GM21367 (cell line): Measurements from ENCODE around the gene ADCY3.
"Not testable (repeated sequence)": the region's sequence is repeated elsewhere in the genome, so short reads cannot be mapped to it uniquely, and the experiment has no call there.

ENCODE experiments used
- ATAC-seq: cut with Tn5 transposase; IDR thresholded peaks from one replicate; pipeline ENCODE4 v1.9.1; 2021; ENCODE audit not compliant: unreplicated experiment

The ADCY3 gene

DNA sequence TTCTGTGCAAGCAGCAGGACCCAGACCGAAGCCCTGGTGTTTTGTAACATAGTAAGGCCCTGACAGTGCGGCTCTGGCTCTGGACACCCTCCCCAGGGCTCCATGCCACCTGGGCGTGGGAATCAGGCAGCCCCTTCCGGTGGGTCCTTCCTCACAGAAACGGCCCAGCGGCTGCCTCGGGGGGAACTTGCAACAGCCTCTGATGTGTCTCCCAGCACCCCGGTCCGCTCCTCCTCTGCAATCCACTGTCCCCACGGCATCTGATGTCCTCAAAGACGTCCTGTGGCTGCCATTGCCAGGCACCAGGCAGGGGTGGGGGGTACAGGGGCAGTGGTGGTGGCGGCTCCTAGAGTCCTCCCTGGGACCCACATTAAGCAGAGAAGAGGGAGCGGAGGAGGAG is 68.0 kb downstream of the ADCY3 start:
- no peak for ATAC-seq

DNA sequence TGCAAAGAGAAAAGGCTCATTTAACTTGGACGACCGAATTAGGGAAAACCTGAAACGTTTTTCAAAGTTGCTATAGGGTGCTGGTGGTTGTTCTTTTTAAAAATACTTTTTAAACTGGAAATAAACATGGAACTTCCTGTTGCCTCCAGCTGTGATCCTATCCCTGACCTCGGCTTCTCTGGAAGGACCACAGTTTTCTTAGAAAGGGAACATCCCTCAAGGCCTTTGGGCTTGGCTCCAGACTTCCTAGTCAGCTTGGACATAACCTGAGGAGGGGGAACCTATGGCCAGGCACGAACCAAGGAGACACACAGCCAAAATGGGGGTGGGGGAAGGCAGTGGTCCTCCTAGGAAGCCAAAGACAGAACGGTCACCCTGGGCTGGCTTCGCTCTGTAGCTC is 69.1 kb downstream of the ADCY3 start:
- ATAC-seq: no peak

DNA sequence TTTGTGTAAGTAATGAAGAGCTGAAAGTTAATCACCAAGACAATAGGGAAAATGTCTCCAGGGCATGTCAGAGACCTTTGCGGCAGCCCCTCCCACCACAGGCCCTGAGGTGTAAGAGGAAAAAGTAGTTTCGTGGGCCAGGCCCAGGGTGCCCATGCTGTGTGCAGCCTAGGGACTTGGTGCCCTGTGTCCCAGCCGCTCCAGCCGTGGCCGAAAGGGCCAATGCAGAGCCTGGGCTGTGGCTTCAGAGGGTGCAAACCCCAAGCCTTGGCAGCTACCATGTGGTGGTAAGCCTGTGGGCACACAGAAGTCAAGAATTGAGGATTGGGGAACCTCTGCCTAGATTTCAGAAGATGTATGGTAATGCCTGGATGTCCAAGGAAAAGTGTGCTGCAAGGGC is 74.3 kb downstream of the ADCY3 start:
- no peak for ATAC-seq

DNA sequence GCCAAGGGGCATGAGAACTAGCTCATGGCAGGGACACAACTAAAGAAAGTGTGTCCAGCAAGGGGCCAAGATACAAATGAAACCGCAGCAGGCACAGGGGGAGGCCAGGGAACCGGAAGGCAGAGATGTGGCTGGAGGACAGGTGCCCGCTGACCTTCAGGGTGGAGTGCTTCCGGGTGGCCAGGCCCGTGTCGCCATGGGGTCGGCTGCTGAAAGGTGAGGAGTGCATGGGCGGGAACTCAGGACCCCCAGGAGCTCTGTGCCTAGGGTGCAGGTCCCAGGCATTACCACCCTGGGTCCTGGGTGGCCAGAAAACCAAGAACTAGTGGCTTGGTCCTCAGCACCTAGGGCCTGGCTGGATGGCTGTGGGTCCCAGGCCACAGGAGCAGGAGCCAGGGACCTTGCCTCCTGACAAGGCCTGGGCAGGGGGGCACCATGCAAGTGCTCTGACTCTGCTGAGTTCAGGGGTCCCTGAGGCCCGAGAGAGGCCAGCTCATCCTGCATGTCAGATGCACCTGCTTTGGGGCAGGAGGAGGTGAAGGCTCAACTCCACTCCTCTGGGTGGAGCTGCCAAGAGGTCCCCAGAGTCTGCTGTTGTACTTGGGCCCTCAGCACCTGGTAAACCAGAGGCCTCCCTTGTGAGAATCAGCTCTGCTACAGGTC is 75.9 kb downstream of the ADCY3 start:
- ATAC-seq: no peak

DNA sequence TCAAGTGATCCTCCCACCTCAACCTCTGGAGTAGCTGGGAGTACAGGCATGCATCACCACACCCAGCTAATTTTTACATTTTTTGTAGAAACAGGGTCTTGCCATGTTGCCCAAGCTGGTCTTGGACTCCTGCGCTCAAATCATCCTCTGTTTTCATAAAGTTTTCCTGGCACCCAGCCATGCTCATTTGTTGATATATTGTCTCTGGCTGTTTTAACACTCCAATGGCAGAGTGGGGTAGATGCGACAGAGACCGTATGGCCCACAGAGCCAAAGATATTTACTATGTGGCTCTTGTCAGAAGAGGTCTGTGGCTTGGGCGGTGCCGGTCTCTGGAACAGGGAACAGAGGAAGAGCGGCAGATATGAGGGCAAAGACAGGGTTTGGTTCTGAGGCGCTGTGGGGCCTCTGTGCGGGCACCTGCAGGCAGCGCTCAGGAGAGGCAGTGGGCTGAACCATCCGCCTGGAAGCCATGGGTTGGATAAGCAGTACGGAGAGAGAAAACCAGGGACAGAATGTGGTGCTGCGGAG is 76.6 kb downstream of the ADCY3 start:
- no peak for ATAC-seq

DNA sequence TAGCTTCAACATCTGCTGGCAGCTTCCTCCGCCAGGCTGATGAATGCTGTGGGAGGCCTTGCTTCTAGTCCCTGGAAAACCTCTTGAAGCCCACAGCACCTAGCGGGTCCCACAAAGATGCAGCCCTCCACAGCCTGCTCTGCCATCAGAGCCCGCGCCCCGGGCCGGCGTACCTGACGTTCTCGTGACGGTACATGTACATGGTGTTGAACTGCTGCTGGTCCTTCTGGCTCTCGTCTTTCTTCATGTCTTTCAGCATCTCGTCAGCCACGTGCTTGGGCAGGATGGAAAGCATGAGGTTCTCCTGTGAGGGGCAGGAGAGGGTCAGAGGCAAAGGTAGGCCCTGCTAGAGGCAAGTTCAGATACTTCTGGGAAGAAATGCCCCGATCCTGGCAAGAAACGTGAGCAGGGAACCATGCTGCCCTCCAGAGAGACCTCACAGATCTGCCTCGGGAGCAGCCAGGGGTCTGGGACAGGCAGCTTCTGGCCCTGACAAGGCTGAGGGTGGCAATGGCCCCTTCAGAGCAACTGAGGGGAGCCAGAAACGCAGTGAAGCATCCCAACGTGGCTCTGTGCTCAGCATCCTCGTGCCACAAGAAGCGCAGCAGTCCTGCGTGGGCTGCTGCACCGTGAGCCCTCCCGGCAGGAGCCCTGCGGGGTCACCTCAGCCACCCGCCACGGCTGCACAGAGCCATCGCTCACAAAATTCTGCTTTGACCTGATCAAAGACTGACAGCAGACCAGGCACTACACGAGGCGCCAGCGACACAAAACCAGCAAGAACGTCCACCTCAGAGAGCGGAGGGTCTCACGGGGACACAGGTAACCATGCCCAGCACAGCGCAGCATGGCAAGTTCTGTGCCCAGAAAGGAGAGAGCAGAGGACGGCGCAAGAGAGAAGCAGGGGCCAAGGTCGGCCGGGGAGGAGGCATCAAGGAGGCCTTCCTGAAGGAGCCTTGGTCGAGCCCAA is 77.7 kb downstream of the ADCY3 start:
- no peak for ATAC-seq

DNA sequence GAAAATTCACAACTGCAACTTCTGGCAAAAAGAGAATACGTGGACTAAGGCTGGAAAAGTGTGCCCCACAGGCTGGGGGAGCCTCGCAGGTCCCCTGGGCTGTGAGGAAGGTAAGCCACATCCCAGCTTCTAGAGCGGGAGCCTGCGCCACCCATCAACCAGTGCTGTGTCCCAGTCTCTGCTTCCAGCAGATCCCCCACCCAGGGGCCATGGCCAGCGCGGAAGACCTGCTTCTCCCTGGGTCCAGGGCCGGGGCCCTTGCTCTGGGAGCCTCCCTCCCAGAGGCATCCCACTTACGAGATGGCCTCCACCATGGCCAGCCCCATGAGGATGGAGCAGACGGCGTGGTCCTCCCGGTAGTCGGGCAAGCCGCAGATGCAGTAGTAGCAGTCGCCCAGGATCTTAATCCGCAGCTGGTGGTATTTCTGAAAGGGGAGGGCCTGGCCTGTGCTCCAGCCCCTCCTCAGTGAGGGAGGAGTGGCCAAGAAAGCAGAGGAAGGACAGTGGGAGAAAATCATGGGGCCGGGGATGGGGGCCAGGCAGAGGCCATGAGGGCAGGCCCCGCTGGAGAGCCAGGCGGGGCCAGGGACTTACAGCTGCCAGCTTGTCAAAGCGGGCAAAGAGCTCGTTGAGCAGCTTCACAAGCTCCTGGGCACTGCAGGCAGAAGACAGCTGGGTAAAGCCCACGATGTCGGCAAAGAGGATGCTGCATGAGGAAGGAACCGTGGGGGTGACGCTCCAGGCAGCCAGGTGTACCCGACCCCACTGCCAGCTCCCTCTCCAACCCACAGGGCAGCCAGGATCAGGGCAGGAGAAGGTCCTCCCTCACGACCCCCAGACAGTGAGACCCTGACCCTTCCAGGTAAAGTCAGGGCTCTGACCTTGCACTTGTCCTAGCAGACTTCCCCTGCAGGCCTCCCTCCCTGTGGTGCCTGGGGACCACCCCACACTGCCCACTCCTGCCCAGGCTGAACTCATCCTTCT is 78.8 kb downstream of the ADCY3 start:
- no peak for ATAC-seq

DNA sequence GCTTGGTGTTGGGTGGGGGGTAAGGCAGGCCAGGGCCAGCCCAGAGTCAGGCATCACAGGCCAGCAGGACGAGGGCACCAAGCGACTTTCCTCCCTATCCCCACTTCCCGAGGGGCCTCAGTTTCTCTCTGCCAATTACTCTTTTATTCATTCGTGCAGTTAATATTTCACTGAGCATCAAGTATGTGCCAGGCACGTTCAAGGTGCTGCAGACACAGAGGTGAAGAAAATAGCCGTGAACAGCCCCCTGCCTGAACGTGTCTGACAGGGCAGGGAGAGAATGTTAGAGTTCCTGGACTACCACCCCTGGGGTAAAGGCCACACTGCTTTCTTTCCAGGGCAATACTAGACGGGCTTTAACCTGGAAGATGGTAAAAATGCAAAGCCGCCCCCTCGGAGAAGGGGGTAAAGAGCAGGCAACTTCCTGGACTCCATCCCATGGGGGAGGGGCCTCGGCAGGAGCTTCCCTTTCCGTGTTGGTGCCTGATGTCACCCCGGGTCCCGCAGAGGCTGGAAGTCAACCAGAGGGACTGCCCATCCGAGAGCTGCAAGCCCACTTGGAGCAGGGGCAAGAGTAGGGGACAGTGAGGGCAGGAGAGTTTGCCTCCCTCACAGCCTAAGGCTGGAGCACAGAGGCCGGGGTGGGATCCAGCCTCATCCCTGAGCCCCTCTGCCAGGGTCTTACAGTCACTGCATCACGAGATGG is 79.7 kb downstream of the ADCY3 start:
- ATAC-seq: no peak

DNA sequence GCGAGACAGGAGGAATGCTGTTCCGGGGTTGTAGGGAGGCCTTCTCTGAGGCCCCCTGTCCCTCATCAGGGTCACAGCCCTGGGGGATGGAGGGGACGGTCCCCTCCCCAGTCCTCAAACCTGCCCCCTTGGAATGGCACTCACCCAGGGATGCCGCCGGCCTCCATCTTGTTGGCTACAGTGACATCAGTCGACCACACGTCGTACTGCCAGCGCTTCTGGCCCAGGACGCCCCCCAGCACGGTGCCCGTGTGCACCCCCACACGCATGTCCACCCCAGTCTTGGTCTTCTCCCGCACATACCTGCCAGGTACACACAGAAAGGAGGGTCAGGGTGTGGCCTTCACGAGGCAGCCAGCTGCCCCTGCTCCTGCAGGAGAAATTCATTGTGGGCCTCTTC is 80.3 kb downstream of the ADCY3 start:
- no peak for ATAC-seq

DNA sequence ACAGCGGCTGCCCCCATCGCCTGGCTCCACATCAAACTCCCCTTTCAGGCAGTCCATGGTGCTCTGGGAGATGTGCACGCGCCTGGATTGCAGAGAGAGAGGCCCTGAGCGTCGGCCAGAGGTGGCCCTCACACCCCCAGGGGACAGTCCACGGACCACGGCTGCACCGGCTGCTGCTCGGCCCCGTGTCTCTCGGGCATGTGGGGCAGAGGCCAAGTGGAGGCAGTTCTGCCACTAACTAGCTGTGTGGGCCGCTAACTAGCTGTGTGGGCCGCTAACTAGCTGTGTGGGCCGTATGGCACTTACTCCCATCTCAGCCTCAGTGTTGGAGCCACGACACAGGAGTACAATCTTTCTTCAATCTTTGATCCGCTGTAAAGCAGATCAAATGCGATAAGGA is 81.5 kb downstream of the ADCY3 start:
- ATAC-seq: no peak

DNA sequence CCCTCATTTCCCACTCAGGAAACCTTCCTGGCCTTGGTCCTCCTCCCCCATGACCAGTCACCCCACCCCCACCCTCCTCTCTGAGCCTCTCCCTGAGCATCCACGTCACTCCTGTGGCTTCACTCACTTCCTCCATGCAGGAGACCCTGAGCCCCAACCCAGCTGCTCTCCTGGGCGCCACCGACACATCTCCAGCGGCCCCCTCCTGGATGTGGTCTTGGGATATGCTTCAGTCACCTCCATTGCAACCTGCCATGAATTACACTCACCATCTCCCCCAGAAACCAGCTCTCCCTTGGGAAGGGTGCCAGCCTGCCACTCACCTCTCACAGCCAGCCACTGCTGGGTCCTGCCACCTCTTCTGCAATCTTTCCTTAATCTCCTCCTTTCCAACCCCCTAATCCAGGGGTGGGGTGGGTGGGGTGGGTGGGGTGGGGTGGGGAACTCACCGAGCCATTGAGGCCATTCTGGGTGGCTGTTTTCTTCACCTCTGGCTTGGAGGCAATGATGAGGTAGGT is 82.0 kb downstream of the ADCY3 start:
- ATAC-seq: no peak

DNA sequence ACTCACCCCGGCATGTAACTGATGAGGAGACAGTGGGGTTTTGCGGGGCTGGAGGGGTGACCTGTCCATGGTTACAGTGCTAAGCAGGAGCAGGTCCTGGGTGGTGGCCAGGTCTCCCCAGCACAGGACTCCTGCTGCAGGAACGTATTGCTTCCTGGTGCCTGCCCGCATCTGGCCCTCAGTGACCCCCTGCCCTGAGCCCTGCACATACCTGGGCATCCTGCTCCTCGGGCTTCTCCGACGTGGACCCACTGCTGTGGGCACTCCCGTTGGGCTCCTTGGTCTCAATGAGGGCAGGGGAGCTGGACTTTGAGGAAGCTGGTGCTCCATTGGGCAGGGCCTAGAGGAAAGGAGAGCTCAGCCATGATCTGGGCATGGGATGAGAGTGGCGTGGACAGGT is 83.3 kb downstream of the ADCY3 start:
- no peak for ATAC-seq

DNA sequence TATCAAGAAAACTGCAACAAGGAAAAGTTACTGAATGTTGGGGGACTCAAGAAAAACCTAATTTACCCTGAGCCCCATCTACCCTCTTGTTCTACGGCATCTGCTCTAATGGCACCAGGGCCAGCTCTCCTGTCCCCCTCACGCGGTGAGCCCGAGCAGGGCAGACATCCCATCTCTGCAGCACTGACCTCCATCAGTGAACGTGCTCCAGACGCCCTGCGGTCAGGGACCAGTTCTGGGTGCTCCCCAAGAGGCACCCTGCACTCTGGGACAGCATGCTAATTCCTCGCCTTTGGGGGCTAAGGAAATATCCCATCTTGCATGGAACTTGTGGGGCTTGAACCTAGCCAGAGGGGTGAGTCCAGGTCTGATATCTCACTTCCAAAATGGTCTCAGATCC is 83.8 kb downstream of the ADCY3 start:
- ATAC-seq: no peak

DNA sequence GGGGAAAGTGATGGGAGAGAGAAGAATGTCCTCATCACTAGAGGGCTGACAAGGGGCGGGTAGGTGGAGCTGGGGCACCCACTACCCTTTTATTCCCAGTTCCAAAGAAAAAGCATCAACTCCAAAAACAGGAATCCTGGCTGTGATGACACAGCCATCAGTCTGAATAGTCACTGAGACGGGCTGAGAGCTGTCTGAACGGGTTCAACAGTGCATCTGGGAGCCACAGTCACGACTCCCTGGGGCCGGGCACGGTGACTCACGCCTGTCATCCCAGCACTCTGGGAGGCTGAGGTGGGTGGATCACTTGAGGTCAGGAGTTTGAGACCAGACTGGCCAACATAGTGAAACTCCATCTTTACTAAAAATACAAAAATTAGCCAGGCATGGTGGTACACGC is 84.6 kb downstream of the ADCY3 start:
- ATAC-seq: not testable (repeated sequence)

DNA sequence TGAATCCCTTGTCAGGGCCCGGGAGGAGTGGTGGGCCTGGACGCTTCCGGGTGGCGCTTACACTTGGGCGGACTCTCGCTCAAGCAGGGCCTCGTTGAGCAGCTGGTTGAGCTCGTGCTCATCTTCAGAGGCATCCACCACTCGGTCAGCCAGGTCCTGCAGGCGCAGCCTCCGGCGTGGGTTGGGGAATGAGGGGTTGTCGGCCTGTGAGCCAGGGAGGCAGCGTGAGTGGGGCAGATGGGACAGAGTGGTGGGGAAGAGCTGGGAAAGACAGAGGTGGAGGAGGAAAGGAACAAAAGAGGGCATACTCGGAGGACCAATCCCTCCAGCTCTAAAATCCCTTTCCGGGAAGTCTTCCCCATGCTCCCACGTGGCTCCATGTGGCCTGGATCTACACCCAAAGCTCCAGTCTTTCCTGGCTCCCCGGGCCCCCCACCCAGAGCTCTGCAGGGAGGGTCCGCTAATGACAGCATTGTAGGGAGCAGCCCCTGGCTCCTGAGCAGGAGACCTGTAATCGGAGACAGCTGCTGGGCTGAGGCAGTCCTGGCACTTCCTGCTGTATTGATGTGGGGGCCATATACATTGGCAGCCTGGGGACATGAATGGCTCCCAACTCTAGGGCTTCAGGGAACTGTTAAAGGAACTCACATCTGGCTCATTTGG is 85.2 kb downstream of the ADCY3 start:
- ATAC-seq: no peak

DNA sequence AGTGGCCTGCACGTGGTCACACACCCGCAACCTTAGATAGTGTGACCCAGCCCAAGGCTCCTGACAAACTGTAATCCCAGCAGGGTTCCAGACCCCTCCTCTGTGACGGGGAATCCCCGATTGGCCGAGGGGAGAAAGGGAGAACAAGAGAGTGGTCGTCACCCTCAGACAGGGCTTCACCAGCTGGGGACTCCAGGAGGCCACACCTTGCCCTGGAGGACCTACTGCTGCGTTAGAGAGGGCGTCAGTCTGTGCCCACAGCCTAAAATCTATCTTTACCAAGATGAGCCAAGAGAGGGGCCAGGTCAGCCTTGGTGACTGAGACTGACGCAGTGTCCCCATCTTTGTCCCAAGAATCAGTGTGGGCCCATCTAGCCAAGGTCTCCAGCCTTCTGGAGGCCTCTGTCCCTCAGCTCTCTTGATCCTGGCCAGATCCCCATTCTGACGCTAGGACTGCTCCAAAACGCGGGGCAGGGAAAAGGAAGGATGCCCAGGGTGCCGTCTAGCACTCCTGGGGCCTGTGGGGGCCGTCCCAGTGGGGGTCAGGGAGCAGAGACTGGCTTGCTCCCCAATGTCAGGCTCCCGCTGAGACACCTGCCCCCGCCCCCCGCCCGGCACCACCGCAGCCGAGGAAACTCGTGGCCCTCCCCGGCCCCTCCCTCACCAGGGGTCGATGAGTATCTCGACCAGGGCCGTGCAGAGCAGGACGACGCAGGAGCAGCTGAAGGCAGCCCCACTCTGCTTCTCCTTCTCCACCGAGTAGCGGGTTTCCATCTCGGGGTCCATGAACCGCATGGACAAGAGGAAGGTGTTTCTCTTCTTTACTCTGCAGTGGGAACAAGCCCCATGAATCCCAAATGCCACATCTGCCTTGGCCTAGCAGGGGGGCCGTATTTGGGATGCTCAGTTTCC is 86.0 kb downstream of the ADCY3 start:
- ATAC-seq: no peak

DNA sequence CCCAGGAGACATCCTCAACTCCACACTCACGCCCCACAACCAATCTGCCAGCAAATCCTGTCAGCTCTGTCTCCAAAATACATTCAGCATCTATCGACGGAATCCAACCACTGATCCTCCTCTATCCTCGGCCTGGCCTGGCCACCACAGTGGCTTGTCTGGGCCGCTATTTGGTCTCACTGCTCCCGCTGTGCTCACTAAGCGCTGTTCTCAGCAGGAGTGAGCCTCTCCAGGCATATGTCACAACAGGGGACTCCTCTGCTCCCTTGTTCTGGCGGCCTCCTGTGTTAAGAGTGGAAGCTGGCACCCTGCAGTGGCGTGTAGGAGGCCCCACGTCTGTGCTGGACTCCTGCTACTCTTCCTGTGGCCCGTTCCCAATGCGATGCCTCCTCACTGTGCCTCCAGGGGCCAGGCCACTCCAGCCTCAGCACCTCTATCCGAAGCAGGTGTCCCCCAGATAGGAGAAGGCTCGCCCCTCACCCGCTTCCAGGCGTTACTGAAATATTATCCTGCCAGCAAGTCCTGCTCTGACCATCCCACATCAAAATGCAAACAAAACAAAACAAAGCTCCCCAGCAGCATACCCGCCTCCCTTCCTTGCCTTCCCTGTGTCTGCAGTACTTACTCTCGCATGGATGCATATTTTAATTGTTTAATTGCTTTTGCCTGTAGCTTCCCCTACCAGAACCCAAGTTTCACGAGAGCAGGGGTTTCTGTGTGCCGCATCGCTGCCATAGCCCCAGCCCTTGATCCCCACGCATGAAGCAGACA is 86.9 kb downstream of the ADCY3 start:
- ATAC-seq: no peak

DNA sequence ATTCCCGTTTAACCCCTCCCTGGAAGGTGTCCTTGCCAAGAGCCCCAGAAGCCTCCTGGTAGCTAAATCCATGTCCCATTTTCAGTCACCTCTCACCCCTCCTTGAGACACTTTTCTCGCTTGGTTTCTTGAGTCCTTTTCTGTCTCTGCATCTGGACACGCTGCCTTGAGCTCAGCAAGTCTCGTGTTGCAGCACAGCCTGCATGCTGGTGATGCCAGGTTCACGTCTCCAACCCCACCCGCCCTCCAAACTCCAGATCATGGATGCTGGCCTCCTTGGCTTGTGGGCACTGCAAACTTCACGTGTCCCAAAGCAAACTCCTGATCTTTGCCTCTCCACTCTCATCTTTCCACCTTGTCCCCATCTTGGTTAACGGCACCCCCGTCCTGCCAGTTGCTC is 87.5 kb downstream of the ADCY3 start:
- ATAC-seq: no peak
